Stomach (tissue), 9 donors: ENCODE results near the gene LAYN. TPM values are rescaled to one million over a fixed set of nuclear protein-coding genes. Genes with fewer than 3 reads are reported as not detected.

Source experiments
- DNase-seq, 2 donors: peaks; one replicate each; pipeline versions ENCODE4 v3.0.0 to v3.0.0-alpha.2; 2013 to 2019
- H3K27ac ChIP-seq, 5 donors: fragments of 200-600 bp in 4 of 5; sonication (generic) in 4 of 5; one replicate each; pipeline ENCODE4 v1.5.1; 2013 to 2019; ENCODE audit warnings: mild to moderate bottlenecking in 1 of 5, moderate library complexity in 1 of 5
- H3K27me3 ChIP-seq, 3 donors: fragments of 200-600 bp; sonication (generic); one replicate each; pipeline ENCODE4 v1.5.1; 2017 to 2019; ENCODE audit warnings: mixed run types in 1 of 3
- H3K36me3 ChIP-seq, 4 donors: fragments of 200-600 bp; sonication (generic); 1 replicate in 3 of 4; 2 replicates in 1 of 4; pipeline ENCODE4 v1.5.1; 2016 to 2019
- H3K4me1 ChIP-seq, 4 donors: fragments of 200-600 bp; sonication (generic); one replicate each; pipeline ENCODE4 v1.5.1; 2016 to 2019
- H3K4me3 ChIP-seq, 4 donors: fragments of 200-600 bp; sonication (generic) in 3 of 4; one replicate each; pipeline ENCODE4 v1.5.1; 2016 to 2019; ENCODE audit warnings: mild to moderate bottlenecking in 1 of 4
- H3K9me3 ChIP-seq, 4 donors: fragments of 200-600 bp; sonication (generic); one replicate each; pipeline ENCODE4 v1.5.1; 2016 to 2019
- EP300 ChIP-seq: sonication (generic); formaldehyde crosslinking; IDR thresholded peaks from one replicate; pipeline ENCODE4 v1.6.1; 2017; ENCODE audit warnings: antibody characterized with exemption
- POLR2A ChIP-seq, 4 donors: fragments of 450-650 bp; IDR thresholded peaks; one replicate each; pipeline ENCODE4 v1.6.1; 2016; ENCODE audit warnings: antibody characterized with exemption in 4 of 4, control low read depth in 2 of 4, mild to moderate bottlenecking in 1 of 4, moderate library complexity in 1 of 4
- POLR2AphosphoS5 ChIP-seq, 3 donors: sonication (generic); formaldehyde crosslinking; IDR thresholded peaks; one replicate each; pipeline ENCODE4 v1.6.1; 2016; ENCODE audit warnings: antibody characterized with exemption in 3 of 3
- WGBS, 5 donors: extraction: QIAGEN DNeasy Blood & Tissue Kit in 3 of 5; methylation state at CpG; one replicate each; pipeline versions ENCODE4 v1.1.5 to v1.1.7; 2013 to 2018; 5-methylcytosine and 5-hydroxymethylcytosine counted together
- intact Hi-C: fragments of 100-400 bp; cut with DNase I; formaldehyde crosslinking; loops from one replicate; pipeline ENCODE4 v1.15.1; 2023; ENCODE audit warnings: low total_unique reads
- polyA plus RNA-seq, 3 donors: library from polyadenylated mRNA; stranded (reverse); fragments of 200-250 nt; gene quantifications; one replicate each; pipeline ENCODE4 v1.2.3, GENCODE V29; 2013
- small RNA-seq, 4 donors: library from RNA; depleted of rRNA; stranded (forward); fragments of <200 nt; gene quantifications; one replicate each; pipeline ENCODE3, GENCODE V24; 2016
- total RNA-seq, 5 donors: library from RNA; depleted of rRNA; stranded (reverse); fragments of >200 nt; gene quantifications; one replicate each; pipeline versions ENCODE4 v1.1.0 to v1.2.3, GENCODE V29; 2014 to 2016
- TF ChIP-seq, protein P1 (sequence below), 7 experiments: fragments of 450-650 bp in 4 of 7; fragments of 200-600 bp in 3 of 7; sonication (generic) in 3 of 7; IDR thresholded peaks; one replicate each; pipeline ENCODE4 v1.5.1; 2016 to 2019; ENCODE audit warnings: antibody characterized with exemption in 7 of 7, control low read depth in 2 of 7, mild to moderate bottlenecking in 1 of 7
- donor health status: healthy with polysubstance abuse.
- donor health status: Bipolar disorder and iron deficiency.
- donor health status: healthy.

LAYN gene
- total and polyA plus RNA-seq, 8 donors, result 0.87 to 54.0 (median 5.6) TPM

DNA sequence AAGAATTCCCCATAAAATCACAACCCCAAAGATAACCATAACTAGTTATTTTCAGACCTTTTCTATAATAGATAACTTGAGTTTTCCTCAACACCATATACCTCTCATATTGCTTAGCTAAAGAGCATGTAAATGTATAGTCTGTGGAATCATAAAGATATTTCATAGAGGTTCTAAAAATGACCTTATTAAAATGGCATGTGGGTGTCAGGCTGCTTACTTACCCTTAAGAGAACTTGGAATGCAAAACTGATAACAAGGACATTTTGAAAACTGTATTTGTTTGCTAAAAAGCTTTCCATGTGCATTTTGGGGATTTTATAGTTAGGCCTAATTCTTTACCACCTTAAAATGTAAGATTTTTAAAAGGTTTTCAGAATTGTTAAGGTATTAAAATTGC is 66.5 kb downstream of the LAYN start:
- TF ChIP-seq, protein P1, sequence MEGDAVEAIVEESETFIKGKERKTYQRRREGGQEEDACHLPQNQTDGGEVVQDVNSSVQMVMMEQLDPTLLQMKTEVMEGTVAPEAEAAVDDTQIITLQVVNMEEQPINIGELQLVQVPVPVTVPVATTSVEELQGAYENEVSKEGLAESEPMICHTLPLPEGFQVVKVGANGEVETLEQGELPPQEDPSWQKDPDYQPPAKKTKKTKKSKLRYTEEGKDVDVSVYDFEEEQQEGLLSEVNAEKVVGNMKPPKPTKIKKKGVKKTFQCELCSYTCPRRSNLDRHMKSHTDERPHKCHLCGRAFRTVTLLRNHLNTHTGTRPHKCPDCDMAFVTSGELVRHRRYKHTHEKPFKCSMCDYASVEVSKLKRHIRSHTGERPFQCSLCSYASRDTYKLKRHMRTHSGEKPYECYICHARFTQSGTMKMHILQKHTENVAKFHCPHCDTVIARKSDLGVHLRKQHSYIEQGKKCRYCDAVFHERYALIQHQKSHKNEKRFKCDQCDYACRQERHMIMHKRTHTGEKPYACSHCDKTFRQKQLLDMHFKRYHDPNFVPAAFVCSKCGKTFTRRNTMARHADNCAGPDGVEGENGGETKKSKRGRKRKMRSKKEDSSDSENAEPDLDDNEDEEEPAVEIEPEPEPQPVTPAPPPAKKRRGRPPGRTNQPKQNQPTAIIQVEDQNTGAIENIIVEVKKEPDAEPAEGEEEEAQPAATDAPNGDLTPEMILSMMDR (IDR thresholded peaks at IDR 0.05), result no peak
- TF ChIP-seq EP300, result no peak
- TF ChIP-seq POLR2A (IDR thresholded peaks at IDR 0.05), result no peak
- TF ChIP-seq POLR2AphosphoS5 (IDR thresholded peaks at IDR 0.05), result no peak
- Histone ChIP-seq H3K9me3 (no peaks in the 10 kb centered on the region), H3K27ac (peak overlapping the region in 1 of 5 donors; percentile 35), H3K36me3 (no peaks in the 10 kb centered on the region), H3K4me3 (no peak overlapping the region), H3K27me3 (no peaks in the 10 kb centered on the region), H3K4me1 (peaks cover 5 to 62% (median 32%) of the 10 kb centered on the region in 4 donors)
- no peak for DNase-seq
- intact Hi-C loops, result no loop called here

DNA sequence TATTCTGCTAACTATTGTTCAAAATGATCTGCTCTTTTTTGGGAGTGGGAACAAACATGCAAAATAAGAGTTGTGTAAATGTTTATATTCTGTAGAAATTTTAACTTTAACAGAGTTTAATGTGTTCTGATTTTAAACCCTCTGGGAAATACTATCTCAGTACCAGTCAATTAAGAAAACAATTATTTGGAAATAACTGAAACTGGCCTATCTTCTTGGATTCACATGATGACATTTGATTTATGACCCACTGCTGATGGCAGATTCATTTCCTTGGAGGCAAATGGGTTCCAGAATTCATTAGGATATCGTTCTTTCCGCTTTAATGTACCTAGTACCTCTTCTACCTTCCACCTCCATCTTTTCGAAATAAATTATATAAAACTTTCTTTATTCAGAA is 67.2 kb downstream of the LAYN start:
- WGBS, 5 donors, result 87 to 94% (median 93%) methylated on average over 3 of the region's 3 CpGs
- H3K4me3 ChIP-seq, result no peak overlapping the region
- H3K36me3 ChIP-seq, result no peaks in the 10 kb centered on the region
- TF ChIP-seq EP300 (no peak), POLR2A (IDR thresholded peaks at IDR 0.05) (no peak), POLR2AphosphoS5 (IDR thresholded peaks at IDR 0.05) (no peak)
- TF ChIP-seq, protein P1 (IDR thresholded peaks at IDR 0.05), result no peak
- no peaks in the 10 kb centered on the region for H3K27me3 ChIP-seq
- no peak for DNase-seq
- intact Hi-C loops, result no loop called here
- no peak overlapping the region for H3K27ac ChIP-seq
- H3K9me3 ChIP-seq, result no peaks in the 10 kb centered on the region
- peaks cover 5 to 69% (median 33%) of the 10 kb centered on the region in 4 donors for H3K4me1 ChIP-seq

Small RNAs within 50 kb of the gene (small RNA-seq; reads per million reads assigned to genes)
- gene MIR34B (0.07 to 1.7 (median 0.47) reads per million in 4 donors), gene MIR34C (1.3 to 4.9 (median 3.0) reads per million in 4 donors)

Other genes starting within 250 kb of the LAYN start
- 1 to 10 TPM in 4 of 5 donors, under 1 TPM in 1; 0.58 to 7.6 (median 3.1) TPM for gene POU2AF3, start 242.2 kb upstream of the LAYN start, total RNA-seq
- gene POU2AF3, start 242.2 kb upstream of the LAYN start, polyA plus RNA-seq, result 10 to 100 TPM in 1 of 3 donors, 1 to 10 TPM in 2; 3.3 to 10.1 (median 4.3) TPM
- 10 to 100 TPM in 2 of 5 donors, 1 to 10 TPM in 2, not detected in 1; 2.8 to 43.2 (median 14.8) TPM for gene POU2AF1, start 161.4 kb upstream of the LAYN start, total RNA-seq
- 10 to 100 TPM in 1 of 3 donors, 1 to 10 TPM in 2; 7.0 to 12.3 (median 8.8) TPM for gene POU2AF1, start 161.4 kb upstream of the LAYN start, polyA plus RNA-seq
- gene BTG4, start 28.3 kb upstream of the LAYN start, total RNA-seq, result not detected
- not detected for gene BTG4, start 28.3 kb upstream of the LAYN start, polyA plus RNA-seq
- not detected for gene HOATZ, start 25.9 kb upstream of the LAYN start, total RNA-seq
- under 1 TPM in 1 of 3 donors, not detected in 2; 0.18 TPM for gene HOATZ, start 25.9 kb upstream of the LAYN start, polyA plus RNA-seq
- 10 to 100 TPM in 4 of 5 donors, 1 to 10 TPM in 1; 5.5 to 86.9 (median 41.7) TPM for gene SIK2, start 61.7 kb downstream of the LAYN start, total RNA-seq
- gene SIK2, start 61.7 kb downstream of the LAYN start, polyA plus RNA-seq, result 10 to 100 TPM in 1 of 3 donors, 1 to 10 TPM in 2; 6.0 to 10.6 (median 8.9) TPM
- gene PPP2R1B, start 225.7 kb downstream of the LAYN start, total RNA-seq, result 10 to 100 TPM in 4 of 5 donors, 1 to 10 TPM in 1; 5.5 to 71.2 (median 41.1) TPM
- 10 to 100 TPM in 2 of 3 donors, 1 to 10 TPM in 1; 9.6 to 15.3 (median 13.3) TPM for gene PPP2R1B, start 225.7 kb downstream of the LAYN start, polyA plus RNA-seq